ENCODE measurements around the gene SAV1. TPM values are rescaled to one million over a fixed set of nuclear protein-coding genes. Genes with fewer than 3 reads are reported as not detected.

Gene SAV1
- total and polyA plus RNA-seq, 2 experiments from 2014 or later = 17.4 to 19.0 TPM

DNA sequence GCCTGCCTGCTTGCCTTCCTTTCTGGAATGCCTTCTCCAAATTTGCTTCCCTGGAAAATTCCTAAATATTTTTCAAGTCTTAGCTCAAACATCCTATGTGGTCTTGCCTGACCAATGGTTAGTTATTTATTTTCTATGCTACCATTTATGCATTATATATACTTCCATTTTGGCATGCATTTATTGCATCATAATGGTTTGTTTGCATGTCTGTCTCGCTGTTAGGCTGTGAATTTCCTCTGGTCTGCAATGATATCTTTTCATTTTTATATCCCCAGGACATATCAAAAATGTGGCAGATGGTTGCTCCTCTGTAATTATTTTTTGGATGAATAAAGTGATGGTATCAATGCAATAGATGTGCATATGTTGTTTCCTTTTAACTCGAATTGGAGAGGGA is 77.6 kb downstream of the SAV1 start:
- Histone ChIP-seq H3K27ac (no peak overlapping the region), H3K9me2 (replicated peaks; ENCODE audit: insufficient read depth) (no peaks in the 10 kb centered on the region), H3K9me3 (ENCODE audit: low read depth) (no peaks in the 10 kb centered on the region), H4K20me1 (ENCODE audit: insufficient read depth, poor library complexity, severe bottlenecking) (no peaks in the 10 kb centered on the region), H3K36me3 (replicated peaks; ENCODE audit: insufficient read depth, low read depth) (no peaks in the 10 kb centered on the region), H3K4me1 (ENCODE audit: insufficient read depth) (no peaks in the 10 kb centered on the region), H3K79me2 (no peaks in the 10 kb centered on the region), H2AFZ (no peak overlapping the region), H3K4me3 (no peak overlapping the region), H3K4me2 (no peak overlapping the region), H3K27me3 (no peaks in the 10 kb centered on the region)
- no peak for DNase-seq (ENCODE audit: low spot score)
- TF ChIP-seq, protein P1, sequence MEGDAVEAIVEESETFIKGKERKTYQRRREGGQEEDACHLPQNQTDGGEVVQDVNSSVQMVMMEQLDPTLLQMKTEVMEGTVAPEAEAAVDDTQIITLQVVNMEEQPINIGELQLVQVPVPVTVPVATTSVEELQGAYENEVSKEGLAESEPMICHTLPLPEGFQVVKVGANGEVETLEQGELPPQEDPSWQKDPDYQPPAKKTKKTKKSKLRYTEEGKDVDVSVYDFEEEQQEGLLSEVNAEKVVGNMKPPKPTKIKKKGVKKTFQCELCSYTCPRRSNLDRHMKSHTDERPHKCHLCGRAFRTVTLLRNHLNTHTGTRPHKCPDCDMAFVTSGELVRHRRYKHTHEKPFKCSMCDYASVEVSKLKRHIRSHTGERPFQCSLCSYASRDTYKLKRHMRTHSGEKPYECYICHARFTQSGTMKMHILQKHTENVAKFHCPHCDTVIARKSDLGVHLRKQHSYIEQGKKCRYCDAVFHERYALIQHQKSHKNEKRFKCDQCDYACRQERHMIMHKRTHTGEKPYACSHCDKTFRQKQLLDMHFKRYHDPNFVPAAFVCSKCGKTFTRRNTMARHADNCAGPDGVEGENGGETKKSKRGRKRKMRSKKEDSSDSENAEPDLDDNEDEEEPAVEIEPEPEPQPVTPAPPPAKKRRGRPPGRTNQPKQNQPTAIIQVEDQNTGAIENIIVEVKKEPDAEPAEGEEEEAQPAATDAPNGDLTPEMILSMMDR (IDR thresholded peaks at IDR 0.05; ENCODE audit: poor library complexity) = no peak
- TF ChIP-seq EZH2phosphoT487 (IDR thresholded peaks at IDR 0.05; ENCODE audit: low read depth, severe bottlenecking, unreplicated experiment) (no peak), EZH2 (IDR thresholded peaks at IDR 0.05; ENCODE audit: borderline replicate concordance) (no peak)
- 85% methylated on average over 2 of the region's 2 CpGs for WGBS (ENCODE audit: low lambda C conversion rate, missing lambda C conversion rate)

Small RNA genes within 50 kb of the gene (small RNA-seq; reads per million reads assigned to genes)
- not detected for gene RN7SL452P

Other genes with a start within 250 kb of the SAV1 start
- gene MAP4K5, start 135.7 kb downstream of the SAV1 start, total RNA-seq = 92.4 and 98.6 TPM in 2 replicates
- gene MAP4K5, start 135.7 kb downstream of the SAV1 start, polyA plus RNA-seq = 41.0 and 49.7 TPM in 2 replicates
- 5.1 and 6.0 TPM in 2 replicates for gene ATL1, start 108.2 kb downstream of the SAV1 start, total RNA-seq
- 4.3 and 4.7 TPM in 2 replicates for gene ATL1, start 108.2 kb downstream of the SAV1 start, polyA plus RNA-seq
- gene NIN, start 162.9 kb upstream of the SAV1 start, total RNA-seq = 9.9 and 11.6 TPM in 2 replicates
- gene NIN, start 162.9 kb upstream of the SAV1 start, polyA plus RNA-seq = 4.2 and 7.3 TPM in 2 replicates
- not detected in 2 replicates for gene ABHD12B, start 203.7 kb upstream of the SAV1 start, total RNA-seq
- not detected in 2 replicates for gene ABHD12B, start 203.7 kb upstream of the SAV1 start, polyA plus RNA-seq

All from hepatocyte (in vitro differentiated cells).